ENCODE measurements around the gene WDR41. TPM values are rescaled to one million over a fixed set of nuclear protein-coding genes. Genes with fewer than 3 reads are reported as not detected.
"Not testable (repeated sequence)": the region's sequence is repeated elsewhere in the genome, so short reads cannot be mapped to it uniquely, and the experiment has no call there.

Gene WDR41
- 10 to 100 TPM; 63.9 to 93.9 (median 85.0) TPM for total RNA-seq

GRCh38 chr5:77491783-77492652 is at the start of gene WDR41:
Gene WDR41 (minus strand): TSS chr5:77492316. CDS start chr5:77492220, 96 bp downstream.
- DNase-seq, result peak; percentile 94 to 95
- Histone ChIP-seq H3K9me3 (no peaks in the 10 kb centered on the region), H3K27me3 (no peaks in the 10 kb centered on the region), H3K36me3 (no peaks in the 10 kb centered on the region), H3K4me1 (peaks cover 10 to 23% of the 10 kb centered on the region in 2 donors), H3K27ac (peak within 1 kb of the TSS; percentile 92 to 96 (median 94)), H3K4me3 (replicated peaks in 1 of 3) (peak within 1 kb of the TSS; percentile 57 to 87 (median 72))
- TF ChIP-seq POLR2A (IDR thresholded peaks at IDR 0.05) (peak in 1 of 2 donors; percentile 91), CTCF (IDR thresholded peaks at IDR 0.05) (peak; percentile 67 to 98 (median 94))
- intact Hi-C loops (cut with DNase I), result loop anchor here (10.0 kb wide), 2 partner anchors 347 to 427 kb away; no protein-coding TSS in a partner anchor
- 0 to 1% methylated on average over 20 to 30 of the region's 90 CpGs for WGBS, 2 donors

GRCh38 chr5:77531297-77531696 is 39.2 kb upstream of the WDR41 start:
- no peak overlapping the region for H3K4me3 ChIP-seq (replicated peaks in 1 of 3)

GRCh38 chr5:77518304-77518703 is 26.2 kb upstream of the WDR41 start:
- no peak for TF ChIP-seq POLR2A (IDR thresholded peaks at IDR 0.05)
- no peak for TF ChIP-seq CTCF (IDR thresholded peaks at IDR 0.05)
- DNase-seq, result no peak
- Histone ChIP-seq H3K4me3 (replicated peaks in 1 of 3) (no peak overlapping the region), H3K27ac (no peak overlapping the region), H3K4me1 (no peaks in the 10 kb centered on the region), H3K27me3 (no peaks in the 10 kb centered on the region), H3K9me3 (no peaks in the 10 kb centered on the region), H3K36me3 (no peaks in the 10 kb centered on the region)
- 74 to 82% methylated on average over 2 of the region's 2 CpGs for WGBS, 2 donors
- intact Hi-C loops (cut with DNase I), result no loop called here

More at GRCh38 chr5:77531297-77531696, 39.2 kb upstream of the WDR41 start:
- Histone ChIP-seq H3K4me1 (no peaks in the 10 kb centered on the region), H3K27me3 (no peaks in the 10 kb centered on the region), H3K9me3 (no peaks in the 10 kb centered on the region), H3K36me3 (no peaks in the 10 kb centered on the region), H3K27ac (no peak overlapping the region)
- TF ChIP-seq POLR2A (IDR thresholded peaks at IDR 0.05) (no peak), CTCF (IDR thresholded peaks at IDR 0.05) (no peak)
- intact Hi-C loops (cut with DNase I), result no loop called here
- DNase-seq, result no peak
- WGBS, 2 donors, result 70 to 71% methylated on average over 3 of the region's 3 CpGs

- intact Hi-C loops (cut with DNase I), result no loop called here
- no peak for DNase-seq
- Histone ChIP-seq H3K36me3 (no peaks in the 10 kb centered on the region), H3K27me3 (no peaks in the 10 kb centered on the region), H3K4me1 (no peaks in the 10 kb centered on the region), H3K4me3 (replicated peaks in 1 of 3) (no peak overlapping the region), H3K9me3 (no peaks in the 10 kb centered on the region), H3K27ac (no peak overlapping the region)
- WGBS, 2 donors, result 93 to 100% methylated on average over 1 of the region's 1 CpG
- TF ChIP-seq POLR2A (IDR thresholded peaks at IDR 0.05) (no peak), CTCF (IDR thresholded peaks at IDR 0.05) (no peak)
Observed at GRCh38 chr5:77514457-77514856, 22.3 kb upstream of the WDR41 start.

GRCh38 chr5:77513321-77513720 is 21.2 kb upstream of the WDR41 start:
- DNase-seq, result no peak
- Histone ChIP-seq H3K4me3 (replicated peaks in 1 of 3) (no peak overlapping the region), H3K27me3 (no peaks in the 10 kb centered on the region), H3K27ac (no peak overlapping the region), H3K9me3 (no peaks in the 10 kb centered on the region), H3K4me1 (no peaks in the 10 kb centered on the region), H3K36me3 (no peaks in the 10 kb centered on the region)
- WGBS, 2 donors, result 53 to 89% methylated on average over 1 of the region's 1 CpG
- TF ChIP-seq CTCF (IDR thresholded peaks at IDR 0.05) (no peak), POLR2A (IDR thresholded peaks at IDR 0.05) (no peak)
- intact Hi-C loops (cut with DNase I), result no loop called here

GRCh38 chr5:77501132-77501531 is 9.0 kb upstream of the WDR41 start:
- DNase-seq; H3K4me1 ChIP-seq; H3K4me3 ChIP-seq (replicated peaks in 1 of 3); H3K36me3 ChIP-seq; H3K27ac ChIP-seq; H3K27me3 ChIP-seq; H3K9me3 ChIP-seq; intact Hi-C loops (cut with DNase I): not testable (repeated sequence)
- WGBS, 2 donors, result 92% methylated on average over 9 of the region's 9 CpGs
